HG03066 (cell line): Measurements from ENCODE around the gene SYCP2.
"Not testable (repeated sequence)": the region's sequence is repeated elsewhere in the genome, so short reads cannot be mapped to it uniquely, and the experiment has no call there.

Source experiments
- ATAC-seq: cut with Tn5 transposase; IDR thresholded peaks from one replicate; pipeline ENCODE4 v1.9.1; 2021; ENCODE audit warnings: low read depth; ENCODE audit not compliant: unreplicated experiment

Gene SYCP2

GRCh38 chr20:59908855-59909254 lies 24.6 kb downstream of the SYCP2 start:
- no peak for ATAC-seq

GRCh38 chr20:59903621-59904020 lies 29.8 kb downstream of the SYCP2 start:
- ATAC-seq, result no peak

GRCh38 chr20:59902470-59902869 lies 31.0 kb downstream of the SYCP2 start:
- no peak for ATAC-seq

DNA sequence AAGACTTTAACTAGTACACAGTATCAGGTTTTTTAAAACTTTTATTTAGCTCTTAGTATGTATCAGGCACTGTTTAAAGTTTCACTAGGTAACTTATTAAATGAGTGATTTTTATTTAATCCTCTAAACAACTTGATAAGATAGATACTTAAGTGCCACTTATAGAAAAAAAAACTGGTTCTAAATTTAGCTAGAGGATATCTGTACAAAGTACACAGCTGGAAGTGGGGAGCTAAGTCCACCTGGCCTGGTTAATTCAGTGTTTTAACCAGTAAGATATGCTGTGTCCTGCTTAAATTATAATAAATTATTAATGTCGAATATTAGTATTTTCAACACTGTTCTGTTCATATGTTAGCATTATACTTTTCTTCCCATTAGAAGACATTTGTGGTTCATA lies 37.5 kb downstream of the SYCP2 start:
- no peak for ATAC-seq

DNA sequence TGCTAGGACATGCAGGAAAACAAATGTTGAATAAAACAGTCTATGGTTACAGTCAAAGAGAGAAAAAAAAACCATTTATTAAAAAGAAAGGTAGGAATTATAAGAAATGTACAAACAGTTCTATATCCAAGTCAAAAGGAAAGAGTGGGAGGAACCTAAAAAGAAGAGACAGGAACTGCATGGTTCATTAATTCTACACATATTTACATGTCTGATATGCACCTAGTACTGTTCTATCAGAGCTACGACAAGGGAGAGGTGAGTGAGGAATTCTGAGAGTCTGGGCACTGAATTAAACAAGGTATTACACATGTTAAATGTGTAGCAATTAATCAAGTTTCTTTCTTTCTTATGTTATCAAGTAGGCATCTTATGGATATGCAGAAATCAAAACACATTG lies 41.9 kb downstream of the SYCP2 start:
- ATAC-seq, result no peak

- ATAC-seq, result not testable (repeated sequence)
Observed at GRCh38 chr20:59890035-59890434, 43.4 kb downstream of the SYCP2 start.

- ATAC-seq, result no peak
Observed at GRCh38 chr20:59888050-59888449, 45.4 kb downstream of the SYCP2 start.

DNA sequence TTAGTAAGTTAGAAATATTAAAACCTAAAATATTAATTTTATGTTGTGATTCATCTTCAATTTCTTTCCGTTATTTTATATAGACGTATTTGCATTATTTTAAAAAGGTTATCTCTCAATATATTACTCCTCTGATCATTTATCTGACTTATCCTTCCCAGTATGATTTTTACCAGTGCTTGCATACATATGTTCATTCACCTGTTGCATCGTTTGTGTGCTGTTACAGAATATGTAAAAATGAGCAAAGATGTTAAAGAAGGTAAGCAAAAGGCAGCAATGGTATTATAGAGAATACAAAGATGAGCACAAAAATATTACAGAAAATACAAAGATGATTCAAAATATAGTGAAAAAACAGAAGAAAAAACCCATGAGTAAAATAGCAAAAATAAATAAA lies 48.9 kb downstream of the SYCP2 start:
- no peak for ATAC-seq

DNA sequence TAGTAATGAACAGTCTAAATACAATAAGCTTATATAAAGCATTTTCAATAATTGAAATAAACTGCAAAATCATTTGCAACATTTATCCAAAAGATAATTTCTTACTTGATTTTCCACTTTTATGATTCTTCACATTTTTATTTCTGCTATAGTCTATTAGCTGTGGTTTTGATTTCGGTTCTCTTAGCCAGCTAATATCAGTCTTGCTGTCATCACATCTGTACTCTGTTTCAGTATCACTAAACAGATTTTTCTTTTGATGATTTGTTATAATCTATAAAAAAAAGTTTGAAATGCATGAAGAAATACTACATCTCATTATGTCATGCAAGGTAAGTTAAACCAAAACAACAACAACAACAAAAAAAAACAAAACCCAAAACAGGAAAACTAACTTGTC lies 53.2 kb downstream of the SYCP2 start:
- no peak for ATAC-seq

DNA sequence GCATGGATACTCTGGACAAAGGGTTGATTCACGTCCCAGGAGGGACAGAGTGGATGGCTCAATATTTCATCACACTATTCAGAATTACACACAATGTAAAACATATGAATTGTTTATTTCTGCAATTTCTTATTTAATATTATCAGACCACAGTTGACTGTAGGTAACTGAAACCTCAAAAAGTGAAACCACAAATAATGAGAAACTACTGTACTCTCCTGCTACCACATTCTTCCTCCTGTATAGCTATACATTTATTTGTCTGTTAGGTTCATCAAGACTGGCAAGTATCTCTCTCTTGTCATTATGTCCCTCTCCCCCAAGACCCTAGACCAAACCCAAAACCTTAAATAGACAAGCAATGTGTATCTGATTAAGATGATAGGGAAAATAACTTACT lies 60.0 kb downstream of the SYCP2 start:
- no peak for ATAC-seq

- ATAC-seq, result no peak
Observed at GRCh38 chr20:59871096-59871495, 62.3 kb downstream of the SYCP2 start.

GRCh38 chr20:59866338-59866737 lies 67.1 kb downstream of the SYCP2 start:
- no peak for ATAC-seq

DNA sequence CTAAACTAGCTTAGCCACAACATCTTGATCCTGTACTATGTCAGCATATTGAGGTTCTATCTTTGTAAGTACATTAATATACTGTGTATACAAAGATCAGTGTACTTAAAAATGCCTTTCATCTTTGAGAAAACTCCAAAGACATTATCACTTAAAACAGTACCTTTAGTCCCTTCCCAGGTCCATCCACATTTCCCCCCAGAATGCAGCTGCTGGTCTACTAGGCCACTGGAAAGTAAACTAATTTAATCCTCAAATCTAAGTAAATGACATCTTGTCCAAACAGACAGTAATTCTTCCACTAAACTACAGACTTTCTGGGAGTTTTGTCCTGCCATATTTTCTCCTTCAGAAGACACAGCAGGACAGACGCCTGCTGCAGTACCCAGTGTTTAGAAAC lies 68.7 kb downstream of the SYCP2 start:
- ATAC-seq, result no peak

DNA sequence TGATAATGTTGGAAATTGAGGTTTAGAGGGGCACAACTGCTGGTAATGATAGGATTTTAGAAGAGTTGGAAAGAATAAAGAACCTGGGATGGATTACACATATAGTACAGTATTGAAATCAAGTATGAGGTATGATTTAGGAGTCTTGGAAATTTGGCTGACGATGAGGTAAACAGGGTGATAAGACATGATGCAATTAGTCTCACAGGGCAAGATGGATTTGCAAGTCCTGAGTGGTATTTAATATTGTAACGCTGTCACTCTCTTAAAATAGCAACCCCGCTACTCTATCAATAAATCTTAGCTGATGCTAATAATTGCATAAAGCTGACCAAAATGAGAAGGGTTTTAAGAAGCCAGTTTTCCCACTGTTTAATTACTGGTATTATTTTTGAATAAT lies 70.4 kb downstream of the SYCP2 start:
- no peak for ATAC-seq

DNA sequence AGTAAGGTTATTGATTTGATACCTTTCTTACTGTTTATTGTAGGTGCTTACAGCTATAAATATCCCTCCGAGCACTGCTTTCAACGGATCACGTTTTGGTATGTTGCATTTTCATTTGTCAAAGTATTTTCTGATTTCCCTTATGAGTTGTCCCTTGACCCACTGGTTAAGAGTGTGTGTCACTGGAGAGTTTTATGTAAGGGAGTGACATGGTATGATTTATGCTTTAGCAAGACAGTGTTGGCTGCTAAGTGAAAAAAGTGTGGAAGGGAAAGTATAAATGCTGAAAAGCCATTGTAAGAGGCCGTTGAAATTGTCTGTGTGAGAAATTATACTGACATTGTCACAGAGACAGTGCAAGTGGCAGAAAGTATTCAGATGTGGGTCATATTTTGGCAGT lies 72.0 kb downstream of the SYCP2 start:
- no peak for ATAC-seq

- ATAC-seq, result no peak
Observed at GRCh38 chr20:59858425-59858824, 75.0 kb downstream of the SYCP2 start.

- ATAC-seq, result no peak
Observed at GRCh38 chr20:59857966-59858365, 75.5 kb downstream of the SYCP2 start.

DNA sequence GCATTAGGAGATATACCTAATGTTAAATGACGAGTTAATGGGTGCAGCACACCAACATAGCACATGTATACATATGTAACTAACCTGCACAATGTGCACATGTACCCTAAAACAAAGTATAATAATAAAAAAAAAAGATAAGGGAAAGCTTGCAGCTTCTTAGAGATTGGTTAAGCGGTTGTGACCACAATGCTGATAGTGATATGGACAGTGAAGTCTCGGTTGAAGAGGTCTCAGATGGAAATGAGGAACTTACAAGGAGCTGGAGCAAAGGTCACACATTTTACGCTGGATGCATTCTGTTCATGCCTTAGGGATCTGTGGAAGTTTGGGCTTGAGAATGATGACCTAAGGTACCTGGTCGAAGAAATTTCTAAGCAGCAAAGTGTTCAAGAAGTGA lies 76.5 kb downstream of the SYCP2 start:
- ATAC-seq, result not testable (repeated sequence)

GRCh38 chr20:59856526-59856925 lies 76.9 kb downstream of the SYCP2 start:
- ATAC-seq, result not testable (repeated sequence)

- no peak for ATAC-seq
Observed at GRCh38 chr20:59850018-59850641, 83.3 kb downstream of the SYCP2 start.

DNA sequence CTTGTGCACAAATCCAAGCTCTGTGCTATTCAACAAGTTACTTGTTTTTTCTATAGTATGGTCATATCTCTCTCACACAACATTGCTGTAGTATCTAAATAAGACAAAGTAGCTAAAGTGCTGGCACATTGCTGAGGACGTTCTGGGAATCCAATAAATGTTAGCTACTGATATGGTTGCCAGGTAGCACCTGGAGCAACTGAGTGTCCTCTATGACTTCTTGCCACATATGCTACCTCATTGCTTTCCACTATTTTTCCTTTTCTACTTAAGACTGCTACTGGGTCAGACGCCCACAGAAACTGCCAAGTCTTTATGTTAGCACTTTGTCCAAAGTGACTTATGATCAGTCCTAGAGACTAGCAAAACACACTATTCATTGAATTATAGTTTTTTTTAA lies 85.3 kb downstream of the SYCP2 start:
- ATAC-seq, result no peak

DNA sequence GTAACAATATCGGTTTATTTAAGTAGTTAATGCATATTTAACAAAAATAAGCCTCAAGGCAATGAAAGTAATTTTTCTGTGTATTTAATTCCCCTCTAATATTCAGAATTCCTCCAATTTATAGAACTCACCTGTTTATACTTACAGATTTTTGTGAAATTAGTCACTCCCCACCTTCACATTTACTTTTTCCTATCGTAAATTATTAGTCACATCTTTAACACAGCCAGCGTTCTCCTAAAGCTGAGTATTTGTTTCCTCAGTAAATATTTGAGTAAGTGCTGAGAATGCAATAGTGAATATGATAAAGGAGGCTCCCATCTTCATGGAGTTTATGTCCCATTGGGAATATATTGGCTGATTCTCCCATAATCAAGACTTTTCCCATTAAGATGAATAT lies 88.0 kb downstream of the SYCP2 start:
- ATAC-seq, result no peak

- no peak for ATAC-seq
Observed at GRCh38 chr20:59839400-59839799, 94.0 kb downstream of the SYCP2 start.
